Measurements from ENCODE around the gene ZNF280C.
A peak's percentile ranks its signal among the peaks of the same experiment; 100 is the strongest.

The ZNF280C gene

DNA sequence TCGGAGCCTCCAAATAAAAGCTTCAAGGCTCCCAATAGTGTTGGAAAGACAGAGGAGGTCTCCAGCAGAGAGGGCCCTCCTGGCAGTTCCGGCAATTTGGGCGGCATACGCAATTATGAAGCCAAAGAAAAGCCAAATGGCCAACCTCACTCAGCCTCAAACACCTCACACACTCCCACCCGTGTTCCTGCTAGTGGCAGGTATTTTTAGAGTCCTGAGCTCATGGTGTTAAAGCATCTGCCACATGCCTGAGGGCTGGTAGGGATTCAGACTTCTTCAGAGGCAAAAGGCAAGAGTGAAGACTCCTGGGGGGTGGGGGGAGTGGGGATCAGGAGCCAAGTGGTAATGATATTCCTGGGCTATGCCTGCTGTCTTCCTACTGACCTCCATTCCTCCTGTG, 89.5 kb downstream of the ZNF280C start:
- DNase-seq (ENCODE audit: low read depth in 2 of 2): no peak

DNA sequence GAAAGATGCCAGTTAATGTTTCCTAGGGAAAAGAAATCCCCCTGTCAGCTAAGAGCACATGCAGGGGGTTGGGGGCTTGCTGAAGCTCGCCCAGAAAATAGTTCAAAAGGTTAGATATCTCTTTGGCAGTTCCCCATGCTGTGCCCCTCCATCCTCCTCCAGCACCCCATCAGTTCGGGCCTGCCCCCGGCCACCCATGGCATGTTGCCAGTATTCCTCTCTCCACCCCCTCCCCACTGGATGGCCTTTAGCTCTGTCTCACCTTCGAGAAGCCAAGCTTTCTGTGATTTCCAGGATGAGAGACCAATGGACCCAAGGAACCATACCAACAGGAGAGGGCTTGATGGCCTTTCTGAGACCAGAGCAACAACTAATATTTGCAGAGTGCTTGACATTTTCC, 91.8 kb downstream of the ZNF280C start:
- no peak for DNase-seq (ENCODE audit: low read depth in 2 of 2)

DNA sequence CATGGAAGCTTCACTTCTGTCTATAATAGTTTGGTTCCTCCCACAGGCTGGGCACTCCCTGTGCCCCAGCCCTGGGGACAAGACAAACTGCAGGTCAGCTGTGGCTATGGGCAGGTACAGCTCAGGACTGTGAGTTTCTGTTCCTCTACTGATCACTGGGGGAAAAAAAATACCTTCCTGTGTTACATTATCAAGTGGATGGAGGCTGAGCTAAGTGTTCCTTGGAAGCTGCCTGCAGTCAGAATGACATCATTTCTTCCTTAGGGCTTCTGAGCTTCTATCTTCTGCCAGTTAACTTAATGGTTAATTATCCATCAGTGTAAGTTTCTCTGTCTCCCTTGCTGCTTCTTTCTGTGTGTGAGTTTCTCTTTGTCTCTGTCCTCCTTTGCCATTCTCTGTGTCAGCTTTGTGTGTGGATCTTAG, 92.3 kb downstream of the ZNF280C start:
- DNase-seq (ENCODE audit: low read depth in 2 of 2): no peak

DNA sequence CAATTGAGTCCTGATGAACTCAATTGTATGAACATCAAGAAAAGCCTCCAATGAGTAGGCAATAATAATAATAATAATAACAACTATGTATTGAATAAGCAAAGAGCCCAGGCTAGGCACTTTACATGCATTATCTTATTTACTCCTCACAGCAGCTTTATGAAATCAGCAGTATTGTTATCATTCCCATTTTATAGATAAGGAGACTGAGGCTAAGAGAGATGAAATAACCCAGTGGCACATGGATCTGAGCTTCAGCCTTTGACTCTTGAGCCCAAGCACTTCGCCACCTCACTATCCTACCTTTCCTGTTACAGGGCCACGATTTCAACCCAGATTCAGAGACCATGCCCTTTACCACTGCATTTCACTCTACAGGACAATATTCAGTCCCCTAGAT, 93.8 kb downstream of the ZNF280C start:
- DNase-seq (ENCODE audit: low read depth in 2 of 2): no peak

DNA sequence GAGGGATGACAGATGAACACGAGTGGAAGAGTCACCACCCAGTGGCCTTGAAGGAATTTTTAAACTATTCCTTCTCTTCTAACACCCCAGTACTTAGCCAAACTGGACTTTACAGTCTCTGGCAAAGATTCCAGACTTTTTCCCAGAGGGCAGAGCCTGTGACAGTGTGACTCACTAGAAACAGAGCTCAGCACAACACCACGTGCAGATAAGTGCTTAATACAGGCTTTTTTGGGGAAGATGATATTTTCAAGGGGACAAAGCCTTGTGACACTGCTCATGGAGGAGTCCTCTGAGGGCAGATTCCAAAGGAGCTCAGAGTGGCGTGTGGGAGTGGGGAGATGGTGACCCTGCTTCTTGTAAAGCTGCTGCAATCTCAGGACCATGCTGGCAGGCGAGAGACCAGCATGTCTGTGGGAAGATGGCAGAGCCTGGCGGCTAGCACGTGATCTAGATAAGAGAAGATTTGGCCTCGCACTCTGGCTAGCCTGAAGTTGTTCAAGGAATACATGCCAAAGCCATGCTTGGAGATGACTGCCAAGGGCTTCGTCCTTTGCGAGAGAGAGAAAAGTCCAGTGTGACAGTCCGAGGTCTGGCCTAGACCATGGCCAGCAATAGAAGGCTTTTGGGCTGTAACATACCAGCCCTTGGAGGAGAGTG, 94.5 kb downstream of the ZNF280C start:
- DNase-seq (ENCODE audit: low read depth in 2 of 2): no peak

DNA sequence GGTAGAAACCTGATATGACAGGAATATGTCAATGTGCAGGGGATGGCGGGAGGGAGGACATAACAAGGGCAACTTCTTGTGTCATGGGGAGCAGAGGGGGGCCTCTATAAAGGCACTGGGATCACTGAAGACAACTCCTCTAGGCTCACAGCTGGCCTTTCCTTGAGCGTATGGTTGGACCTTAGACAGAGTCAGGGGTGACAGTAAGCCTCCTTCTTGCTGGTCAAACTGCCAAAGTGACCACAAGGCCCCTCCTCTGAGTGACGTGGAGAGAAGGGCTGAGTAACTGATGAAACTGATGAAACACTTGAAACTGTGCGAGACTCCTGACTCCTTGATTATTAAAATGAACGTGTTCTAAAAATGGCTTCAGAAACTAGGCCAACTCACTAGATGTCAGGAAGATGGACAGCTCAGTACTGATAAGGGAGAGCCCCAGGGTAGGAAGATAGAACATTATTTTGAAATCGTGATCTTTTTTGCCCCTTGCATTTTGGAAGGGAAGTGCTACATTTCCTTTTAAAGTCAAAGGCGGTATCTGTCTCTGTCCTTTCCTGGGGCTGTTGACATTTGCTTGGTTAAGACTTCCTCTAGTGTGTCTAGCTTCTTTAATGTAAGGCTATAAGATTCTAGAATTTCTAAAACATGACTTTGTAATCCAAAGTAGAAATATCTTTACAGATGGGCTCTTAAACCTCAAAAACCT, 95.4 kb downstream of the ZNF280C start:
- DNase-seq (ENCODE audit: low read depth in 2 of 2): no peak

DNA sequence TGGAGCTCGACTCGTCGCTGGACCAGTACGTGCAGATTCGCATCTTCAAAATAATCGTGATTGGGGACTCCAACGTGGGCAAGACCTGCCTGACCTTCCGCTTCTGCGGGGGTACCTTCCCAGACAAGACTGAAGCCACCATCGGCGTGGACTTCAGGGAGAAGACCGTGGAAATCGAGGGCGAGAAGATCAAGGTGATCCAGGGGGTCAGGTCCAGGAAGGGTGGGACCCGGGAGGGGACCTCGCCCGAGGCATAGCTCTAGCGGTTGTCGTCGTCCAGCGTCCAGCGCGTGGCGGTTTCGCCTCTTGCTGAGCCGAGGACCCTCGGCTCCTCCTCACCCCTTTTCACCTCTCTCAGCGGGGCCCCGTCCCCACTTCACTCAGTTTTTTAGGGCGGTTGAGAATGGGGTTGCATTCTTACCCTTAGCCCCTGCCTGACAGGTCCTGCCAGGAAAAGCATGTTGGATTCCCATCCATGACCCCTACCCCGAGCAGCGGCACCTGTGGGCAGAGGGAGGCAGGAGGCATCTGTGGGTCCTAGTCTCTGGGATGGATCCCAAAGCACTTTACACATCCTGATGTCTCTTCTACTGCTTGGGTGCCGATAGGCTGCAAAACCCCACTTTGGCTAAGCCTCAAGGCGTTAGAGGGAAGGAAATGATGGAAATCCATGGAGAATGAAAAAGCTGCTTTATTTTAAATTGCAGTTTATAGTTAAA, 96.4 kb downstream of the ZNF280C start:
- no peak for DNase-seq (ENCODE audit: low read depth in 2 of 2)

DNA sequence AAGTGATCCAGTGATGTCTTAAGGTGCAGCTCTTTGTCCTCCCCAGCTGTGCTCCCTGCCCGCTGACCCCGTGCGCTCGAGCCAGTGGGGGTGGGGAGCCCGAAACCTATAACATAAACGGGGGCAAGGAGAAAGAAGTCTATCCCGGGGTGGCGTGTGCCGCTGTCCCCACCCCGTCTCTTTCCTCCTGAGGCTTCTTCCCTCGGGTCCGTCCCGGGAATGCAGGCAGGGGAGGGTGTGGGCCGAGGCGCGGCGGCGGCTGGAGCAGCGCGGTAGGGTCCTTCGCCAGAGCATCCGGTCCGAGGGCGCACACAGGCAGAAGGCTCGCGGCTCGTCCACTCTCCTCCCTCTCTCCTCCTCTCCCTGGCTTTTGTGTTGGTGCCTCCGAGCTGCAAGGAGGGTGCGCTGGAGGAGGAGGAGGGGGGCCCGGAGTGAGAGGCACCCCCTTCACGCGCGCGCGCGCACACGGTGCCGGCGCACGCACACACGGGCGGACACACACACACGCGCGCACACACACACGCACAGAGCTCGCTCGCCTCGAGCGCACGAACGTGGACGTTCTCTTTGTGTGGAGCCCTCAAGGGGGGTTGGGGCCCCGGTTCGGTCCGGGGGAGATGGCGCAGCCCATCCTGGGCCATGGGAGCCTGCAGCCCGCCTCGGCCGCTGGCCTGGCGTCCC, 97.1 kb downstream of the ZNF280C start, which contains the start of gene RAB33A:
Gene RAB33A (plus strand): TSS at position 517 of the 681 bp plus-strand sequence. CDS start 101 bp downstream, at position 618.
- no peak for DNase-seq (ENCODE audit: low read depth in 2 of 2)

DNA sequence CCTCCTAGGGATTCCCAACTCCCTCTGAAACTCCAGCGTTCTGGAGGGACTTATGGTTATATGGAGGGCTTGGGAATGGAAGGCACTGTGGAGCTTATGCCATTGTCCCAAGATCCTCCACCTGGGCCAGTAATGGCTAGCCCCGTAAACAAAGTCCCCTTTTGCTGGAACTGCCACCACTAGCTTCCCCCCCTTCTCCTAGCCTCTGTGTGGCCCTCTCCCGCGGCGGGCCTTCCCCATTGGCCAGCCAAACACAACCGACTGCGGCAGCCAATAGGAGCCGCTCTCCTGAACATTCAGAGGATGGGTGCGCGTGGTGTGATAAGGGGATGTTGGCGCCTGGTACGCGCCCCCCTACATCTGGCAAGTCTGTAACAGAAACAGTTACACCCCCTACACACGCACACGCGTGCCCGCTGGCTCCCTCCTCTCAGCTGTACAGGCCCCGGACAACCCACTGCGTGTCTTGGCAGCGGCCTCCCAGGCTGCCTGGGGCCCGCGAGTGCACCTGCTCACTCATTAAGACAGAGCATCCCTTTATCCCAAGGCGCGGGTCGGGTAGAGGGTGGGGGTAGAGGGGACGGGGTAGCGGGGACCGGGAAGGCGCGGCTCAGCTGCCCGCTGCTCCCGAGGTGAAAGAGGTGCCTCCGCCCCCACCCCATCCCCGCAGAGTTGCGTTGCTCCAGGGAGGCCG, 97.8 kb downstream of the ZNF280C start:
- DNase-seq (ENCODE audit: low read depth in 2 of 2): no peak

DNA sequence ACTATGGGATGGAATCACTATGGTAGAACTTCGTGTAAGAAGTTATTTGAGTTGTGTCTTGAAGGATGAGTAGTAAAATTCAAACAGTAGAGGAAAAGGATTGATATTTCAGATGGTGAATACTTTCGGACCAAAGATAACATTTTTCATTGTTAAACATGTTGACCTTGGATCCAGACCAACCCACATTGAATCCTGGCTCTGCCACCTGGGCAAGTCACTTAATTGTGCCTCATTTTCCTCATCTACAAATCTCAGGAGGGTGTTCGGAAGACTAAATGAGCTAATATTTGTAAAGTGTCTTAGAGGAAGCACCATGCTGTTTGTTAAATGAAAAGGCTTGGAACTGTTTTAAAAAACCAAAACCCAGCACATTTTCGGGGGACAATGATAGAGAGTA, 101.7 kb downstream of the ZNF280C start:
- DNase-seq (ENCODE audit: low read depth in 2 of 2): no peak

DNA sequence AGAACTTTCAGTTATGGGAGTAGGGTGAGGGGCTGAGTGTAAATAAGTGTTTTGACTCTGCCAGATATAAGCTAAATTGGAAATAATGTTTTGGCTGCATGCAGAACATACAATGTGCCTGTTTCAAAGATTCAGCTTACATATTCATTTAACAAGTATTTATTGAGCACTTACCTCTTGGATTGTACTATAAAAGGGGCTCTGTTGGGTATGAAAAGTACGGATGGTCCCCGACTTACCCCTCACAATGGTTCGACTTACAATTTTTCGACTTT, 102.3 kb downstream of the ZNF280C start:
- no peak for DNase-seq (ENCODE audit: low read depth in 2 of 2)

DNA sequence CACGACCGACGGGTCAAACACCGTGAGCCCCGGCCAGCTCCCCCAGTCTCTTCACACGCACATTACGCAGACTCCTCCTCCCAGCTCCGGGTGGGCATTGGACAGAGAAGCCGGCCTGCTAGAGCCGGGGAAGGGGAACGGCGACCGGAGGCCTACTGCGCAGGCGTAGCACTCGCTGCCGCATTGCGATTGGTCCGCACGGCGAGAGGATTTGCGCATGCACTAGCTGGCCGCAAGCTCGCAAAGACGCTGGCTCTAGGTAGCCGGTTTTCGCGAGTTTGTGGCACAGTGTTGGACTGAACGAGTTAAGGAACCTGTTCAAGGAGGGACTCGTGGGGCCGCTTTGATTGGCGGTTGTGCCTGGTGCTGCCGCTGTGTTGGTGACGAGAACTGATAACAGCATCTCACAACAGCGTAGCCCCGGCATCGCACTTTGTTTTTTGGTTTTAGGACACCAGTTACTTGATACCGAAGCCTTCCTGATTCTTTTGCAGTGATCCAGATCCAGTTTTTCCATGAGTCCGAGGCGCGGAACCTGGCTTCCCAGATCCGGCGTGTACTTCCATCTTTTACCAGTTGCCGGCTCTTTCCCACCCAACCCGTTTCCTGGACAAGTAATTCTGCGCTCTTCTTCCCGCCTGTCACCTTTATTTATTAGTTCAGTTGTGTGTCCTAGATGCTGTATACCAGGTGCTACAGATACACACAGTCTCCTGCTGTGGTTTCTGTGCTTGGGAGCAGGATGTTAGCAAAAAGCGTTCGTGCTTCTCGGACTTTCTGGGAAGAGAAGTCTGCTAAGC, 102.8 kb downstream of the ZNF280C start, which contains the start of gene AIFM1:
Gene AIFM1 (minus strand): TSS at position 139 of the 800 bp plus-strand sequence. CDS start 185 bp downstream, outside the sequence.
- DNase-seq (ENCODE audit: low read depth in 2 of 2): peak; percentile 76 to 82

DNA sequence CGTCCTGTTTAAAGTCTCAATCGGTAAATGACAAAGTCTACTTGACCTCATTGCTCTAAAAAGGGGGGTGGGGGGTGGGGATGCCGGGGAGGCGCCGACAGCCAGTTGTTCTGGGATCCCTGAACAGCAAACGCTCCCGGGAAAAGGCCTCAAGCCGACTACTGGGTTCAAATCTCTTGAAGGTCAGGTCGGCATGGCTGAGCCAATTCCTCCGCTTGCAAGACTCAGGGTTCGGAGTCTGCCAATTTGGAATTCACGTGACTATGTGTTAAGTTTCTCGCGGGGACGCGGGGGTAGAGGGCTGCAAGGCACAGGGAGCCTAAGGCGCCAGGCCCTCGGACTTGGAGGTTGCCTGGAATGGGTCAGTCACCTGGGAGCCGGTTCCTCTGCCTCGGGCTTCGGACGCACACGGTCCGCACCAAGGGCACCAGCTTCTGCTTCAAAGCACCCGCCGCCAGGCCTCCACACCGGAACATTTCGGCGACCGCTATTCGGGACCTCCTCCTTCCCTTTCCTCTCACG, 103.5 kb downstream of the ZNF280C start:
- DNase-seq (ENCODE audit: low read depth in 2 of 2): no peak

DNA sequence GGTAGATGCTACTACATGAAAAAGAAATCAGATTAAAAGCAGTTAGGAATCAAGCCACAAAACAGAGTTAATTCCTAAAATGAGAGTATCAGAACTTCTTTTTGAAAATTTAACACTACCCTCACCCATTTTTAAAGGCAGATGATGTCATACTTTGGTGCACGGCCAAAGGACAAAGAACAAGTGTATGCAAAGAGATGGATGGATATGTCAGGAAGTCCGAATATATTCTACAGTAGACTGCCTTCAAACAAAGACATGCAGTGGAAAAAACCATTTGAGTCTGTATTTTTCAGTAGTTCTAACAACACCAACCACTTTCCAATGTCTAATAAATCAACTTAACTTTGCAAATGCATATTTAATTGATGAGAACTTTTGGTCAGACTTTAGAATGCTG, 105.3 kb downstream of the ZNF280C start:
- DNase-seq (ENCODE audit: low read depth in 2 of 2): no peak

DNA sequence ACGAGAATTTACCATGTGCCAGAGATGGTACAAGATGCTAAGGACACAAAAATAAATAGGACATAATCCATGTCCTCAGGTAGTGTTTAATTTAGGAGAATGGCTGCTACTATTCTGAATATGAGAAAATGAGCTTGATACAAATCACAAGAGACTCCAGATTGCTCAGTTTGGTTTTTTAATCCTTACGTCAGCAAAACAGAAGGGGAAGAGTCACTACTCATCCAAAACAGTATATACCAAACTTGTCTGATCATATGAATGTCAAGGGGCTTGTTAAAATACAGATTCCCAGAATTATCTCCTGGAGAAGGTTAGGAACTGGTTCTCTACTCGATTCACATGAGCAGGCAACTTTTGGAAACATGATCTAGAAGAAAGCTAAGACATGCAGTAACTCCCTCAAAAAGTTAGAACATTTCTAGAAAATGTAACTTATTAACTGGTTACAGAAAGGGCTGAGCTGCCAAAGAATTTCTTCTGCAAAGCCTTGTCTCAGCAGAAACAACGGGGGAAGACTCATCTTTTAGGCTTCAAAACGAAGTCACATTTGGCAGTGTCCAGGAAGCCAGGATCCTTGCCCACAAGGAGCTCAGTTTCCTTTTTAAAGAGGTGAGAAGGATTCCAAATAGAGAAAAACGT, 106.5 kb downstream of the ZNF280C start:
- no peak for DNase-seq (ENCODE audit: low read depth in 2 of 2)

DNA sequence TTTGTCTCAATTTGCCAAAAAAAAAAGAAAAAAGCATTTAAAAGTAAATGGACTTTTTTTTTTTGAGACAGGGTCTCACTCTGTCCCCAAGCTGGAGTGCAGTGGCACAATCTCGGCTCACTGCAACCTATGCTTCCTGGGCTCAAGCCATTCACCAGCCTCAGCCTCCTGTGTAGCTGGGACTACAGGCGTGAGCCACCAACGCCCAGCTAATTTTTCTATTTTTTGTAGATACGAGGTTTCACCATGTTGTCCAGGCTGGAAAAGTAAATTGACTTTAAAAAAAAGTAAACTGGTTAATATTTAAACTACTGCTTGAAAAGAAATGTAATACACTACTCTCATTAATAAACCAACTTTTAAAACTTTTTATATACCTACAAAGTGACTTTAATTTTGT, 108.9 kb downstream of the ZNF280C start:
- DNase-seq (ENCODE audit: low read depth in 2 of 2): no peak

DNA sequence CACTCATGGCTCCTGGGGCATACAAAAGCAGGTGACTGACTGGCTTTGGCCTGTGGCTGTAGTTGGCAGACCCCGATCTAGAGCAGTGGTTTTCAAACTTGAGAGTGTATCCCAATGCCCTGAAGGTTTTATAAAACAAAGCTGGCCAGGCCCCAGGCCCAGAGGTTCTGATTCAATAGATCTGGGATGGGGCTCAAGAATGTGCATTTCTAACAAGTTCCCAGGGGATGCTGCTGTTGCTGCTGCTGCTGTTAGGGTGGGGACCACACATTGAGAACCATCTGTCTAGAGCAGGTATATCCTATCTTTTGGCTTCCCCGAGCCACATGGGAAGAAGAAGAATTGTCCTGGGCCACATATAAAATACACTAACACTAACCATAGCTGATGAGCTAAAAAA, 110.4 kb downstream of the ZNF280C start:
- no peak for DNase-seq (ENCODE audit: low read depth in 2 of 2)

DNA sequence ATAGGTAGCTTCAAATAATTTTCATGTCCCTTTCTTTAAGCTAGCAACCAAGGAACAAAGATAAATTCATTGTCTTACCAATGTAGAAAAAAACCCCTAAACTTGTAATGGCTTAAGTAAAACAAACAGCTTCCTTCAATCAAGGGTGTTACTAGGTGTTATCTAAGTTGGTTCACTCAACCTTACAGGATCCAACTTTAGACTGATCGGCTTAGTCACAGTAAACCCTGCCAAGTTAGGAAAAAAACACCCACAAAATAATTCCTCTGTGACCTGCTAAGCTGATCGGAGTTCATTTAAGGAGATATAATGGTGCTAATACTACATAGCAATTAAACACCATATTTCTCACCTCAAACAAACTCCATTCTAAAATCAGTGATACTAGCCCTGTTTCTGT, 113.1 kb downstream of the ZNF280C start:
- DNase-seq (ENCODE audit: low read depth in 2 of 2): no peak
